HepG2 (cell line): ENCODE results near the gene PRDX6. TPM values are rescaled to one million over a fixed set of nuclear protein-coding genes. Genes with fewer than 3 reads are reported as not detected.
"Not testable (repeated sequence)": the region's sequence is repeated elsewhere in the genome, so short reads cannot be mapped to it uniquely, and the experiment has no call there.

Source experiments
- ATAC-seq: fragments of 200-7000 bp; cut with Tn5 transposase; 3 replicates; pipeline ENCODE4 v1.9.1; 2020; ENCODE audit warnings: mild to moderate bottlenecking, moderate library complexity
- BruUV-seq: library from RNA; stranded (reverse); fragments of 400-500 nt; replicated peaks from 2 replicates; lab custom pipeline; 2021; lab: Mats Ljungman, UMichigan
- CTCF ChIA-PET: fragments of 300-600 bp; formaldehyde crosslinking; extraction: SDS; loops from one replicate; lab custom pipeline; 2021; ENCODE audit warnings: low total read pairs, inconsistent platforms, low intra/inter-chr PET ratio; lab: Yijun Ruan, JAX
- POLR2A ChIA-PET: fragments of 350-600 bp; sonication (Branson Sonifier 250); formaldehyde crosslinking; loops from one replicate; lab custom pipeline; 2020; ENCODE audit warnings: antibody characterized with exemption, inconsistent platforms; lab: Yijun Ruan, JAX
- DNase-seq: peaks from one replicate; pipeline ENCODE4 v3.0.0-alpha.2; 2015; ENCODE audit warnings: low spot score
- FAIRE-seq: peaks from 3 replicates; lab custom pipeline; 2011; peaks lifted over from hg19 to GRCh38; lab: Jason Lieb, UNC
- H2AFZ ChIP-seq: one replicate; pipeline ENCODE4 v1.6.1; 2011; ENCODE audit warnings: low read length, inconsistent platforms
- H3K27ac ChIP-seq: fragments of 300-600 bp; 3 replicates; pipeline ENCODE4 v1.8.0; 2011; ENCODE audit warnings: mixed run types, mild to moderate bottlenecking, mixed read lengths, low read length, inconsistent platforms; ENCODE audit not compliant: insufficient read depth; ENCODE audit errors: extremely low read length
- H3K27me3 ChIP-seq, 2 experiments: fragments of 200-600 bp in 1 of 2; 2 replicates in 1 of 2; 3 replicates in 1 of 2; pipeline versions ENCODE4 v1.6.0 to v1.8.0; 2011; ENCODE audit warnings: low read length in 2 of 2, mild to moderate bottlenecking in 2 of 2, moderate library complexity in 2 of 2, inconsistent platforms in 1 of 2; ENCODE audit not compliant: insufficient read depth in 2 of 2, control insufficient read depth in 1 of 2
- H3K36me3 ChIP-seq, 2 experiments: fragments of 200-600 bp in 1 of 2; replicated peaks in 1 of 2; 2 replicates in 1 of 2; 3 replicates in 1 of 2; pipeline versions ENCODE4 v1.5.1 to v1.8.0; 2011; ENCODE audit warnings: low read length in 2 of 2, inconsistent platforms in 1 of 2; ENCODE audit not compliant: insufficient read depth in 2 of 2, control insufficient read depth in 1 of 2
- H3K4me1 ChIP-seq: 2 replicates; pipeline ENCODE4 v1.5.1; 2012; ENCODE audit warnings: low read length, inconsistent platforms; ENCODE audit not compliant: insufficient read depth
- H3K4me2 ChIP-seq: 2 replicates; pipeline ENCODE4 v1.6.0; 2011; ENCODE audit warnings: low read depth, low read length, inconsistent platforms
- H3K4me3 ChIP-seq, 3 experiments: fragments of 200-600 bp in 1 of 3; sonication (generic), shearing (Covaris generic) in 1 of 3; replicated peaks in 1 of 3; 2 replicates each; pipeline ENCODE4 v1.5.1; 2011 to 2016; ENCODE audit warnings: low read length in 3 of 3, inconsistent platforms in 2 of 3, low read depth in 2 of 3, mild to moderate bottlenecking in 2 of 3, control low read depth in 1 of 3, mixed read lengths in 1 of 3; ENCODE audit not compliant: insufficient read depth in 1 of 3
- H3K79me2 ChIP-seq: one replicate; pipeline ENCODE4 v1.6.1; 2011; ENCODE audit warnings: low read length, inconsistent platforms; ENCODE audit not compliant: insufficient read depth
- H3K9ac ChIP-seq: 2 replicates; pipeline ENCODE4 v1.6.0; 2011; ENCODE audit warnings: mild to moderate bottlenecking, low read depth, low read length, inconsistent platforms; ENCODE audit not compliant: insufficient read depth
- H3K9me3 ChIP-seq: 2 replicates; pipeline ENCODE4 v1.5.1; 2012; ENCODE audit warnings: mild to moderate bottlenecking, low read length
- H4K20me1 ChIP-seq: 2 replicates; pipeline ENCODE4 v1.6.0; 2011; ENCODE audit warnings: inconsistent platforms, mild to moderate bottlenecking, low read length, moderate library complexity; ENCODE audit not compliant: insufficient read depth
- CEBPZ ChIP-seq: IDR thresholded peaks from 2 replicates; pipeline ENCODE4 v1.6.1; 2012; ENCODE audit warnings: low read length, improper control_type of control experiment
- GLI4 ChIP-seq: sonication (generic); formaldehyde crosslinking; IDR thresholded peaks from 2 replicates; pipeline ENCODE4 v1.5.1; 2020; ENCODE audit warnings: missing genetic modification reagents, mild to moderate bottlenecking, moderate library complexity, borderline replicate concordance
- IKZF5 ChIP-seq: IDR thresholded peaks from 2 replicates; pipeline ENCODE4 v1.6.1; 2018; ENCODE audit warnings: missing genetic modification reagents, mild to moderate bottlenecking, missing compliant biosample characterization
- NFE2L2 ChIP-seq: fragments of 150-350 bp; IDR thresholded peaks from 2 replicates; pipeline ENCODE4 v1.6.1; 2014; ENCODE audit warnings: low read length
- PAWR ChIP-seq: sonication (generic); formaldehyde crosslinking; IDR thresholded peaks from 2 replicates; pipeline ENCODE4 v1.4.0; 2020; ENCODE audit warnings: missing genetic modification reagents, mild to moderate bottlenecking, borderline replicate concordance
- RCOR2 ChIP-seq: IDR thresholded peaks from 2 replicates; pipeline ENCODE4 v1.6.1; 2016; ENCODE audit warnings: missing biosample characterization, missing genetic modification reagents
- REPIN1 ChIP-seq: sonication (generic); formaldehyde crosslinking; IDR thresholded peaks from 2 replicates; pipeline ENCODE4 v1.8.0; 2022; ENCODE audit warnings: missing genetic modification reagents, low read depth, mild to moderate bottlenecking, borderline replicate concordance
- ZC3H13 ChIP-seq: sonication (generic); formaldehyde crosslinking; IDR thresholded peaks from 2 replicates; pipeline ENCODE4 v1.8.1; 2023; ENCODE audit warnings: mild to moderate bottlenecking, missing genetic modification reagents, moderate library complexity
- ZC3H4 ChIP-seq: sonication (generic); formaldehyde crosslinking; IDR thresholded peaks from 2 replicates; pipeline ENCODE4 v1.4.0; 2020; ENCODE audit warnings: missing genetic modification reagents, borderline replicate concordance
- WGBS: methylation state at CpG from one replicate; pipeline ENCODE4 v1.1.6; 2017; ENCODE audit warnings: low lambda C conversion rate; 5-methylcytosine and 5-hydroxymethylcytosine counted together
- in situ Hi-C: cut with HindIII; loops from 2 replicates; pipeline ENCODE4 v1.10.0; 2017; ENCODE audit warnings: low pct_unique_long_range_greater_than_20kb; ENCODE audit not compliant: extremely low pct_ligation_motif_present
- intact Hi-C: fragments of 100-400 bp; cut with micrococcal nuclease; formaldehyde crosslinking; loops from one replicate; pipeline ENCODE4 v1.10.0; 2022; ENCODE audit not compliant: unreplicated experiment
- polyA plus RNA-seq, 8 experiments: library from polyadenylated mRNA; depleted of rRNA in 3 of 8; stranded (reverse) in 7 of 8; unstranded in 1 of 8; fragments of >200 nt; fragmentation: Illumina TruSeq in 4 of 8; extraction: Trizol in 4 of 8; gene quantifications; 2 replicates each; pipeline versions ENCODE4 v1.2.1 to v1.2.3, GENCODE V29; 2011 to 2016; ENCODE audit warnings: low read depth in 4 of 8, missing spikeins in 1 of 8, mixed read lengths in 1 of 8; ENCODE audit not compliant: insufficient read depth in 1 of 8
- total RNA-seq, 5 experiments: library from RNA; depleted of rRNA; stranded (reverse); fragments of >200 nt; fragmentation: Illumina TruSeq; extraction: Trizol; gene quantifications; 2 replicates each; pipeline ENCODE4 v1.2.3, GENCODE V29; 2016; ENCODE audit warnings: low read depth in 1 of 5
- TF ChIP-seq, protein P1 (sequence below): sonication (generic); formaldehyde crosslinking; IDR thresholded peaks from 2 replicates; pipeline ENCODE4 v1.8.1; 2023; ENCODE audit warnings: missing genetic modification reagents, mild to moderate bottlenecking, borderline replicate concordance
- TF ChIP-seq, protein P2 (sequence below): sonication (generic); formaldehyde crosslinking; IDR thresholded peaks from 2 replicates; pipeline ENCODE4 v1.4.0; 2020; ENCODE audit warnings: mild to moderate bottlenecking, low read depth, missing genetic modification reagents

The PRDX6 gene
- total and polyA plus RNA-seq, 2 of the 13 experiments (the other 11 are each of a cell fraction or from before 2014, with no cell fraction given): 224 to 309 TPM

- WGBS: 80% methylated on average over 2 of the region's 2 CpGs
- FAIRE-seq, H2AFZ ChIP-seq, H3K4me1 ChIP-seq, CTCF ChIA-PET, H3K27ac ChIP-seq, in situ Hi-C loops, H3K4me3 ChIP-seq, H3K9me3 ChIP-seq, DNase-seq, H3K4me2 ChIP-seq, H4K20me1 ChIP-seq, H3K27me3 ChIP-seq, BruUV-seq, H3K9ac ChIP-seq, H3K79me2 ChIP-seq, ATAC-seq, intact Hi-C loops: not testable (repeated sequence)
- POLR2A ChIA-PET: interaction anchor here (1.2 kb wide), 1 partner anchor 9 kb away, joined by 3 read pairs; no protein-coding TSS in a partner anchor
- peaks cover 17 to 25% of the 10 kb centered on the region in 2 experiments; a peak in 4 of 5 replicates for H3K36me3 ChIP-seq
Observed at GRCh38 chr1:173464185-173464584, 12.9 kb upstream of the PRDX6 start.

GRCh38 chr1:173467426-173467825 is 9.7 kb upstream of the PRDX6 start:
- no peak overlapping the region for H3K4me3 ChIP-seq
- CTCF ChIA-PET: no interaction called here
- no peak overlapping the region for H3K4me2 ChIP-seq
- POLR2A ChIA-PET: no interaction called here
- peaks cover 26% of the 10 kb centered on the region for H3K9me3 ChIP-seq
- intact Hi-C loops (no loop called here), in situ Hi-C loops (no loop called here)
- H4K20me1 ChIP-seq: no peaks in the 10 kb centered on the region
- 96% methylated on average over 4 of the region's 4 CpGs for WGBS
- H2AFZ ChIP-seq: no peak overlapping the region
- no TSS peak for BruUV-seq
- DNase-seq: no peak
- FAIRE-seq: no peak
- H3K27ac ChIP-seq: no peak overlapping the region
- no peak for ATAC-seq
- no peaks in the 10 kb centered on the region for H3K27me3 ChIP-seq
- H3K79me2 ChIP-seq: peaks cover 9% of the 10 kb centered on the region
- no peaks in the 10 kb centered on the region for H3K36me3 ChIP-seq
- H3K4me1 ChIP-seq: peaks cover 3% of the 10 kb centered on the region; the same call in 1 of the 2 replicates
- no peak overlapping the region for H3K9ac ChIP-seq
- TF ChIP-seq ZC3H4 (CRISPR knock-in tag): no peak
- TF ChIP-seq, protein P1, sequence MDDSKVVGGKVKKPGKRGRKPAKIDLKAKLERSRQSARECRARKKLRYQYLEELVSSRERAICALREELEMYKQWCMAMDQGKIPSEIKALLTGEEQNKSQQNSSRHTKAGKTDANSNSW (CRISPR knock-in tag): no peak
- TF ChIP-seq IKZF5: no peak
- no peak for TF ChIP-seq ZC3H13 (CRISPR knock-in tag)
- TF ChIP-seq GLI4: no peak
- TF ChIP-seq, protein P2, sequence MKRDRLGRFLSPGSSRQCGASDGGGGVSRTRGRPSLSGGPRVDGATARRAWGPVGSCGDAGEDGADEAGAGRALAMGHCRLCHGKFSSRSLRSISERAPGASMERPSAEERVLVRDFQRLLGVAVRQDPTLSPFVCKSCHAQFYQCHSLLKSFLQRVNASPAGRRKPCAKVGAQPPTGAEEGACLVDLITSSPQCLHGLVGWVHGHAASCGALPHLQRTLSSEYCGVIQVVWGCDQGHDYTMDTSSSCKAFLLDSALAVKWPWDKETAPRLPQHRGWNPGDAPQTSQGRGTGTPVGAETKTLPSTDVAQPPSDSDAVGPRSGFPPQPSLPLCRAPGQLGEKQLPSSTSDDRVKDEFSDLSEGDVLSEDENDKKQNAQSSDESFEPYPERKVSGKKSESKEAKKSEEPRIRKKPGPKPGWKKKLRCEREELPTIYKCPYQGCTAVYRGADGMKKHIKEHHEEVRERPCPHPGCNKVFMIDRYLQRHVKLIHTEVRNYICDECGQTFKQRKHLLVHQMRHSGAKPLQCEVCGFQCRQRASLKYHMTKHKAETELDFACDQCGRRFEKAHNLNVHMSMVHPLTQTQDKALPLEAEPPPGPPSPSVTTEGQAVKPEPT: no peak
- TF ChIP-seq REPIN1: no peak
- TF ChIP-seq NFE2L2: no peak
- TF ChIP-seq CEBPZ: no peak
- TF ChIP-seq RCOR2 (CRISPR knock-in tag): no peak
- TF ChIP-seq PAWR (CRISPR knock-in tag): no peak
